Erythroblast (primary cell): ENCODE measurements around the gene PIF1.
"Not testable (repeated sequence)": the region's sequence is repeated elsewhere in the genome, so short reads cannot be mapped to it uniquely, and the experiment has no call there.

Experiments used
- DNase-seq, 2 experiments: peaks; one replicate each; lab custom pipeline; 2025; lab: John Stamatoyannopoulos, UW
- GATA1 ChIP-seq: IDR thresholded peaks from 2 replicates; pipeline ENCODE4 v1.6.1; 2011; ENCODE audit warnings: low read depth, mild to moderate bottlenecking, control low read depth, low read length, moderate library complexity
- POLR2A ChIP-seq: IDR thresholded peaks from 2 replicates; pipeline ENCODE4 v1.6.1; 2011; ENCODE audit warnings: mild to moderate bottlenecking, low read length

Gene PIF1

DNA sequence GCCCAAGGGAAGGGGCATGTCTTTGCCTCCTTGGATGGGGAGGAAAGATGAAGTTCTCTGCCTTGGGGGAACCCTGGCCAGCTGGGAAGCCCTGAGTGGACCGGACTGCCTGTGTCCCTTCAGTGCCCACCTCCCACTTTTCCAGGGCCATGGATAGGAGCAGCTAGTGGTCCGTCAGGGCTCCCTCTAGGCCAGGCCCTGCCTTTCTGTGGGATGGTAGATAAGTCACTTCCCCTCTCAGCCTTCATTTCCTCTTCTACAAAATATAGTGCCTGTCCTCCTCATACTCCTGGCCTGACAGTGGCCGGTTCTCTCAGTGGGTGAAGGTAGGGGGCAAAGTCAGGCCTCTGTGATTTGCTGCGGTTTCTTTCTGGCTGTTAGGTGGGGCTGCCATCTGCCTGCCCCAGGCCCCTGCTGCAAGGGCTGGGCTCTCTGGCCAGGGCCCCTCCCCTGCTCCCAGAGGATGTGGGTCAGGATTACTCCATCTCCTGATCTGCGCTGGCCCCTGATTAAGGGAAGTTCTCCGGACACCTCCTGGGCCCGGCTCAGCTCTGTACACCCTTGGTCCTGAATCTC, 17.6 kb upstream of the PIF1 start:
- TF ChIP-seq GATA1 (no peak), POLR2A (no peak)

GRCh38 chr15:64842096-64842939, 16.9 kb upstream of the PIF1 start:
- DNase-seq, result peak; percentile 46 to 48
- TF ChIP-seq POLR2A, result peak; percentile 19
- TF ChIP-seq GATA1, result no peak

More for the DNA sequence above, 17.6 kb upstream of the PIF1 start:
- peak; percentile 18 to 24 for DNase-seq

GRCh38 chr15:64841344-64842095, 16.1 kb upstream of the PIF1 start, which contains the start of gene PLEKHO2:
Gene PLEKHO2 (plus strand): TSS chr15:64841915. CDS start chr15:64842017, 102 bp downstream.
- peak; percentile 82 for DNase-seq
- TF ChIP-seq POLR2A (no peak), GATA1 (no peak)

DNA sequence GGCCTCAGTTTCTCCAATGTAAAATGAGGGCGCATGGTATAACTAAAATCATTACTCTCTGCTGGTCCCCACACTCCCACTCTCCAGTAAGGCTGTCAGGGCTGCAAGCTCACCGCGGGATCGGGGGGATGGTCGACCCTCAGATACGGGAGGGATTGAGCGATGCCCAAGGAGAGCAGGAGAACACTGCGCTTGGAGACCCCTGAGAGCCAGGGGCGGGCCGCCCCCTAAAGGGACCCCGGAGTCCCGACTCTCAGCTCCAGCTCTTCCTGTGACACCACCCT, 15.6 kb upstream of the PIF1 start:
- no peak for TF ChIP-seq POLR2A
- no peak for TF ChIP-seq GATA1
- DNase-seq, result no peak

GRCh38 chr15:64837502-64837901, 12.1 kb upstream of the PIF1 start:
- no peak for DNase-seq
- TF ChIP-seq POLR2A, result no peak
- no peak for TF ChIP-seq GATA1

- DNase-seq, result no peak
- TF ChIP-seq POLR2A, result no peak
- no peak for TF ChIP-seq GATA1
Observed at GRCh38 chr15:64836023-64836536, 10.6 kb upstream of the PIF1 start.

DNA sequence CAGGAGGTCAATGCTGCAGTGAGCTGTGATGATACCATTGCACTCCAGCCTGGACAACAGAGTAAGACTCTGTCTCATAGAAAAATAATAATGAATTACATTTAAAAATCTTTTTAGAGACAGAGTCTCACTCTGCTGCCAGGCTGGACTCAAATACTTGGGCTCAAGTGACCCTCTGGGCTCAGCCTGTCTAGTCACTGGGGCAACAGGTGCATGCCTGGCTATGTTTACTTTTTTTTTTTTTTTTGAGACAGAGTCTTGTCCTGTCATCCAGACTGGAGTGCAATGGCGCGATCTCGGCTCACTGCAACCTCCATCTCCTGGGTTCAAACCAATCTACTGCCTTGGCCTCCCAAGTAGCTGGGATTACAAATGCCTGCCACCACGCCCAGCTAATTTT, 8.2 kb upstream of the PIF1 start:
- DNase-seq, result no peak
- TF ChIP-seq POLR2A (no peak), GATA1 (no peak)

DNA sequence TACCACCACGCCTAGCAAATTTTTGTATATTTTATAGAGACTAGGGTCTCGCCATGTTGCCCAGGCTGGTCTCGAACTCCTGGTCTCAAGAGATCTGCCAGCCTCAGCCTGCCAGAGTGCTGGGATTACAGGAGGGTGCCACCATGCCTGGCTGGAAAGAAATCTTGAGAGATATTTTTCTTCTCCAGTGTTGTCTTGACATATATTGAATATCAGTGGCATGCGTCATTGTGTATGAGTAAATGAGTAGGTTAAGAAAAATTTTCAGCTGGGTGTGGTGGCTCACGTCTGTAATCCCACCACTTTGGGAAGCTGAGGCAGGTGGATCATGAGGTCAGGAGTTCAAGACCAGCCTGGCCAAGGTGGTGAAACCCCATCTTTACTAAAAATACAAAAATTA, 3.5 kb upstream of the PIF1 start:
- TF ChIP-seq POLR2A, result no peak
- no peak for TF ChIP-seq GATA1
- DNase-seq, result no peak

- no peak for TF ChIP-seq POLR2A
- no peak for TF ChIP-seq GATA1
- peak; percentile 63 to 76 for DNase-seq
Observed at GRCh38 chr15:64824929-64825430, 467 bp downstream of the PIF1 start.

DNA sequence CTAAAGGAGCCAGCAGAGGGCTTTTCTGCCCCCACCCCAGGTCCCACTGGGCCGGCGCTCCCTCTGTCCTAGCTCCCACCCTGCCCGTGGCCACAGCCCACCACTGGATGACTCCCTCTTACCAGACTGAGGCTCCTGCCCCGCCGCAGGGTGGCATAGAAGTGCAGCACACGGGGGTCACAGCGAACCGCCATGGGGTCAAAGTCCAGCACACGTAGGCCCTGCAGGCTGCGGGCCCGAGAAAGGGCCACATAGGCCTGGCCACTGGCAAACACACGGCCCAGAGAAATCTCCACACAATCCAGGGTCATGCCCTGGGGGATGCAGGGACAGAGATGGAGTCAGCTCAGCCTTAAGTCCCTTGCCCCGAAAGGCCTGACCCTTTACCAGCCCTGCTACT, 9.0 kb downstream of the PIF1 start:
- DNase-seq, result no peak
- no peak for TF ChIP-seq GATA1
- TF ChIP-seq POLR2A, result no peak

DNA sequence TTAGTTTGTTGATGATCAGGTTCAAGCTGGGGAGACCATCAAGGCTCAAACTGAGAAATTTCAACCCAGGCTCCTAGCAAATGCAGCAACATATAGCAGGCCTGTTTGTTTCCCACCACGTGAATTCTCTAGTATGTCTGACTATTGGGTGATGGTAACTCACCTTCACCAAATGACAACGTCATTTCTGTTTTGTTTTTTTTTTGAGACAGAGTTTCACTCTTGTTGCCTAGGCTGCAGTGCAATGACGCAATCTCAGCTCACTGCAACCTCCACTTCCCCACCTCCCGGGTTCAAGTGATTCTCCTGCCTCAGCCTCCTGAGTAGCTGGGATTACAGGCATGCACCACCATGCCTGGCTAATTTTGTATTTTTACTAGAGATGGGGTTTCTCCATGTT, 10.5 kb downstream of the PIF1 start:
- not testable (repeated sequence) for DNase-seq

DNA sequence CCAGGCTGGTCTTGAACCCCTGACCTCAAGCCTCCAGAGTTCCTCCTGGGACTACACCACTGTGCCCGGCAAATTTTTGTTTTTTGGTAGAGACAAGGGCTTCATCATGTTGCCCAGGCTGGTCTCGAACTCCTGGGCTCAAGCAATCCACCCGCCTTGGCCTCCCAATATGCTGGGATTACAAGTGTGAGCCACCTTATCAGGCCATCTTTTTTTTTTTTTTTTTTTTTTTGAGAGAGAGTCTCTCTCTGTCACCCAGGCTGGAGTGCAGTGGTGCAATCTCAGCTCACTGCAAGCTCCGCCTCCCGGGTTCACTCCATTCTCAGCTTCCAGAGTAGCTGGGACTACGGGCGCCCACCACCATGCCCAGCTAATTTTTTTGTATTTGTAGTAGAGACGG, 11.2 kb downstream of the PIF1 start:
- DNase-seq, result not testable (repeated sequence)

DNA sequence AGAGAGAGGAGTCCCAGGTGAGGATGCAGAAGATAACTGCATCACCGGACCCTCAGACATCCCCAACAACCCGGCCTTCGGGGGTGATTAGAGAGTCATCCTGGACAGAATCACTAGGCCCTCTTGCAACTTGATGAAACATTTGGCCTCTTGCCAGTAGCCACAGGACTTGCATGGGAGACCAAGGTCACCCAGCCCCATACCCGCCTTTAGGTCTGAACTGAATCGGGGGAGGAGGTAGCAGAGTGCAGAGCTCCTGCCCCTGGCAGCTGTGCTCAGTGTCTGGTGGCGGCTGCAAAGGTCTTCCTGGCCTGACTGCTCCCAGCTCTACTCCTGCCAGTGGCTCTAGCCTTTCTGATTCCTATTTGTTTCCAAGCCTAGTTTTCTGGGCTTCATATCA, 12.4 kb downstream of the PIF1 start:
- no peak for TF ChIP-seq GATA1
- TF ChIP-seq POLR2A, result no peak
- peak; percentile 66 to 82 for DNase-seq
